ENCODE data around the gene CLSTN2.

Gene CLSTN2

DNA sequence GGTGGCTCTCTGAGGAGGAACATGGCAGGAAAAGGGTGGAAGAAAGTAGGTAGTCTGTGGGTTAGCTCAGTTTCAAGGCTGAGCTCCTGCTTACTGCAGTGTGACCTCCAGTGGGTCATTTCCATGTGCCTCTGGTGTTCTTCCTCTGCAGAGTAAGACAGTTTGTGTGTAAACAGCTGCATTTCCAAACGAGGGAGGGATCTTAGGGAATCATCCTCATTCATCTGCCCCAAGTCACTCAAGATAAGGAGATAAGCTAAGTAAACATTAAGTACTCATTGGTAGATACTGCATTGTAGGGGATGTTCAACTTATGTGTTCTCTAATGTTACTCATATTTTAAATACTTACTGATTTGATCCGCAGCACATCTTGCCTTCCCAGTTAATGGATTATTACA lies 83.6 kb downstream of the CLSTN2 start:
- no peak overlapping the region for H3K4me3 ChIP-seq (replicated peaks; ENCODE audit: low read depth, low read length)
- TF ChIP-seq, protein P1, sequence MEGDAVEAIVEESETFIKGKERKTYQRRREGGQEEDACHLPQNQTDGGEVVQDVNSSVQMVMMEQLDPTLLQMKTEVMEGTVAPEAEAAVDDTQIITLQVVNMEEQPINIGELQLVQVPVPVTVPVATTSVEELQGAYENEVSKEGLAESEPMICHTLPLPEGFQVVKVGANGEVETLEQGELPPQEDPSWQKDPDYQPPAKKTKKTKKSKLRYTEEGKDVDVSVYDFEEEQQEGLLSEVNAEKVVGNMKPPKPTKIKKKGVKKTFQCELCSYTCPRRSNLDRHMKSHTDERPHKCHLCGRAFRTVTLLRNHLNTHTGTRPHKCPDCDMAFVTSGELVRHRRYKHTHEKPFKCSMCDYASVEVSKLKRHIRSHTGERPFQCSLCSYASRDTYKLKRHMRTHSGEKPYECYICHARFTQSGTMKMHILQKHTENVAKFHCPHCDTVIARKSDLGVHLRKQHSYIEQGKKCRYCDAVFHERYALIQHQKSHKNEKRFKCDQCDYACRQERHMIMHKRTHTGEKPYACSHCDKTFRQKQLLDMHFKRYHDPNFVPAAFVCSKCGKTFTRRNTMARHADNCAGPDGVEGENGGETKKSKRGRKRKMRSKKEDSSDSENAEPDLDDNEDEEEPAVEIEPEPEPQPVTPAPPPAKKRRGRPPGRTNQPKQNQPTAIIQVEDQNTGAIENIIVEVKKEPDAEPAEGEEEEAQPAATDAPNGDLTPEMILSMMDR (IDR thresholded peaks at IDR 0.05; ENCODE audit: low read depth, low read length, missing control alignments): no peak
- no peak for DNase-seq (ENCODE audit: extremely low read depth, low read depth)

DNA sequence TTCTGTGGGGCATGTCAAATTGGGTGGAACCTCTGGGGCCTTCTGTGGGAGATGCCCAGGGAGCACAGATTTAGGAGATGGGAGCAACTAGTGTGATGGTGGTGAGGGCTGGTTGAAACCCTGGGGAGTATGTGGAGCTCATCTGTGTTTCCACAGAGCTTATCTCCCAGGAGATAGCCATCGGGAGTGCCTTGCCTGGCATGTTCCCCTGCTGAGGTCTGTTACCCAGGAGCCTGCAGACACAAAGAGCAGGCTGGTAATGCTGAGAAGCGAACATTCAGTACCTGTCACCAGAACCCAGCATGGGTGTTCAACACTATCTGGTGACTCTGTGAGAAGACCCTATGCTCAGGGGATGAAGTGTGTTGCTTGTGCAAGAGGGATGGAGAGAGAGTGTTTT lies 85.0 kb downstream of the CLSTN2 start:
- DNase-seq (ENCODE audit: extremely low read depth, low read depth): no peak
- TF ChIP-seq, protein P1 (IDR thresholded peaks at IDR 0.05; ENCODE audit: low read depth, low read length, missing control alignments): no peak
- no peak overlapping the region for H3K4me3 ChIP-seq (replicated peaks; ENCODE audit: low read depth, low read length)

DNA sequence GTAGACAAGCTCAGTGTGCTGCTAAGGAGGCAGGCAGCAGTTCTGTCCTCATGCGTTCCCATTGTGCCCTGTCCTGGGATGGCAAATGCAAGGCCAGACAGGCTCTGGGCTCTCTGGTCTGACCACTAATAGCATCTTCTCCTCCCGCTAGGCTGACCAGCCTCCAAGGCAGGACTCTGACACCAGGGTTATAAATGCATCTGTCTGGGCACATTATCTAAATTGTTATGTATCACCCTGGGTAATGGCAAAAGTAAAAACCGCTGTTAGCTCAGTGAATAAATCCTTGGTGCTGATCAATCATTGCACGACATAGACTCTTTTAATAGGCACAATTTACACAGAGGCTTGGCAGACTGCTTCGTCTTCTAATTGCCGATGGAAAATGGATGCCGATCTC lies 85.6 kb downstream of the CLSTN2 start:
- no peak overlapping the region for H3K4me3 ChIP-seq (replicated peaks; ENCODE audit: low read depth, low read length)
- TF ChIP-seq, protein P1 (IDR thresholded peaks at IDR 0.05; ENCODE audit: low read depth, low read length, missing control alignments): no peak
- no peak for DNase-seq (ENCODE audit: extremely low read depth, low read depth)

DNA sequence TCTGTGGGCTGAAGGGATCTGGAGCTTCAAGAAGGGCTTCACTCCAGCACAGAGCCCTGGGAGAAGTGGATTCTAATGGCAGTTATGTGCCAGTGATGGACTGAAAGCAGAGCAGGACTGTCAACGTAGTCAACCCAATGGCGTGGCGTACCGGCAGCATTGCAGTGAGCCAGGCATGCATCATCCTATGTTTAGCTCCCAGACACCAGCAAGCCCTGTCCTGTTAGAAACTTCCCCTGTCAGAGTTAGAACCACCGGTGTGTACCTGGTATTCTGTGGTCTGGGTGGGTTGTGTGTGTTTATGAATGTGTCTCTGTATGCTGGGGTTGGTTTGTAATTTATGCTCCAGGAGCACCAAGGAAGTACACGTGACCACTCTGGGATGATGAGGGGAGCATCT lies 86.3 kb downstream of the CLSTN2 start:
- no peak for DNase-seq (ENCODE audit: extremely low read depth, low read depth)
- TF ChIP-seq, protein P1 (IDR thresholded peaks at IDR 0.05; ENCODE audit: low read depth, low read length, missing control alignments): no peak
- no peak overlapping the region for H3K4me3 ChIP-seq (replicated peaks; ENCODE audit: low read depth, low read length)

DNA sequence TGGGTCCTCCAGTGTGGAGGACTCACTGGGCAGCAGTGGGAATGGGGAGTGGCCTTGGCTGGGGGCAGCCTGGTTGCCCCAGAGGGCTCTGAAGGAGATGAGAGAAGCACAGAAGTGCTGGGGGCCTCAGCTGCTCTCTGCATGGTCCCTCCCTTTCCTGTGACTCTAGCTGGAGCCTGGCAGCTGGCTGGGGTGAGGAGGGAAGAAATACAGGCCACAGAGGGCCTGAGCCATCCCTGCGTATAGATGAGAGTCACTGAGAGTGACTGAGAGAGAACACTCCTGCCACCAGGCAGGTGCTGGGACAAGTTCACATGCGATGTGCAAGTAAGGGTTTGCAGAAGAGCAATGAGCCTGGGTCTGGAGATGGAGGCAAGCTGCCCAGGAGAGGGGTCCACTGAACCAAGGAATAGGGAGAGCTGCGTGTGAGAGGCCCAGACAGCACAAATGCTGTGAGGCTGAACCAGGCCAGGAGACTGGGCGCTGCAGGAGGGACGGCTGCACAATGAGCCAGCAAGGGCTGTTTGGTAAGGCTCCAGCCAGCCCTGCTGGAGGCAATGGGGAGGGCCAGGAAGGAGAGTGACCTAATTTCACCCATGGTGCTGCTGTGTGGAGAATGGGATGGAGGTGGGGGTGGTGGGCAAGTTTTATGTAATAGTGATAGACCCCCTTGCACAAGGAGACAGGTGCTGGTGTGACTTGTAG lies 87.2 kb downstream of the CLSTN2 start:
- TF ChIP-seq, protein P1 (IDR thresholded peaks at IDR 0.05; ENCODE audit: low read depth, low read length, missing control alignments): no peak
- DNase-seq (ENCODE audit: extremely low read depth, low read depth): no peak
- no peak overlapping the region for H3K4me3 ChIP-seq (replicated peaks; ENCODE audit: low read depth, low read length)

DNA sequence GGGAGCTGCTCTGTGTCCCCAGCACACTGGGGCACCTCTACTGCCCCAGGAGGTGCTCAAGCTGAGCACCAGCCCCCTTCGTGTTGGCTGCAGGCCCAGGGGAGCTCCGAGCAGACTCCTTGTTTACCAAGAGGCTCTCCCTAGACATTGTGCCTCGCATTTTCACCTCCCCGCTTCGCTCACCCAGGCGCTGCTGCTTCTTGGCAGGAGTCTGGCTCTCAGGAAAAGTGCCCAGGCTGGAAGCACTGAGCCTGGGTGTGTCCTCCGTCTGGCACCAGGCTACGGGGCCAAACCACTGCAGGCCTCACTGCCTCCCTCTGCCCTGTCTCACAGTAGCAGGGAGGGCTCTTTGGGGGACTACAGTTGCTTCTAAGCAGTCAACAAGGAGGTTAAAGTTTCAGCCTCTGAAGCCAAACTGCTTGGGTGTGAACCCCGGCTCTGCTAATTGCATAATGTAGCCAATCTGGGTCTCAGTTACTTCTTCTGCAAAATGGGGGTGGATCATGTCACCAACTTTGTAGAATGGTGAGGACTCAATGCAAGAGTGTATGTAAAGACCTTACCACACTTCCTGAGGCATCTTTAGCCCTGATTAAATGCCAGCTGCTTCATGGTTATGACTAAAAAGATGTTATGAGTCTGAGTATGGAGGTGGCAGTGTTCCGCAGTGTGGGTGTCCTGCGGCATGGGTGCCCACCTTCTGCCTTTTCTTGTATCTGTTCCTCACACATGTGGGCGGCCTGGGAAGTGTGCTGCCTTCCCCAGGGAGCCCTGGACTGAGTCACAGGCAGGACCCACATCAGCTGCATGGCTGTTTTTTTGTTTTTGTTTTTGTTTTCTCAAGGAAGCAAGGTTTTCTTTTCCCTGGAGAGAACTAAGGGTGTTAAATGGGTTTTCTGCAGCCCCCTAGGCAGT lies 88.9 kb downstream of the CLSTN2 start:
- no peak for DNase-seq (ENCODE audit: extremely low read depth, low read depth)
- TF ChIP-seq, protein P1 (IDR thresholded peaks at IDR 0.05; ENCODE audit: low read depth, low read length, missing control alignments): no peak
- no peak overlapping the region for H3K4me3 ChIP-seq (replicated peaks; ENCODE audit: low read depth, low read length)

Data from HFF-Myc (cell line).